GM19238 (cell line): ENCODE data around the gene RGS12.
"Not testable (repeated sequence)": the region's sequence is repeated elsewhere in the genome, so short reads cannot be mapped to it uniquely, and the experiment has no call there.

Experiments
- DNase-seq: peaks from one replicate; pipeline ENCODE4 v3.0.0; 2011; ENCODE audit warnings: low spot score; ENCODE audit not compliant: insufficient read length

Gene RGS12

DNA sequence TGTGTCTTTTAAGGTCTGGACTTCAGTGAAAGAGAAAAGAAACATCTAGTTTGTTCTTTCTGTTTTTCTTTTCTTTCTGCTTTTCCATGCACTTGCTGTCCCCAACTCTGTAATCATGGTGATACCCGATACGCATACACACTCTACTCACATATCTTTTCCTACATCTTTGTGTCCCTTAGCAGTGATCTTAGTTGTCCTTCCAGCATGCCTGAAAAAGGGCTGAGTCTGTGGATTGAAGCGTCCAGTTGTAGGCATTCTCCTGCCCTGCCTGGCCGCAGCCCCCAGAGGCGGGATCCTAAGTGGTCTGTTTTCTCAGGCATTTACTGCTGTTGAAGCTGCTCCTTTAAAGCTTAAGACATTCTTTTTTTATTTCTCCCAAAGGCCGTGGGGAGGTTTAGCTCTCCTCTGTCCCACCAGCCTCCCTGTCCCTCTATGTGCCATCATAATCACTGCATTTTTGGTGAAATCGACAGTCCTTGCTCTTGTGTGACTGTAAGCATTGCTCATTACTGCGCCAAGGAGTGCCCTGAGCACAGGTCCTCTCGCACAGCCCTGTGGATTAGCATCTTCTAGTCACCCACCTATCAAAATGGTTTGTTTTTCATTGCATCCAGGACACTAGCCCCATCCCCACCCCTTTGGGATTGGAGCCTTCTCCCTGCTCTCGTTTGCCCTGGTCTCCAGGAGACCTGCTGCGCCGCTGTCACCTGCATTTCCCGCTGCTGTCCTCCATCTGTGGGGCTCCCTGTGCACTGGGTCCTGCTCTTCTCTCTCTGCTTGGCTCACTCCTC, 4.4 kb downstream of the RGS12 start:
- no peak for DNase-seq

DNA sequence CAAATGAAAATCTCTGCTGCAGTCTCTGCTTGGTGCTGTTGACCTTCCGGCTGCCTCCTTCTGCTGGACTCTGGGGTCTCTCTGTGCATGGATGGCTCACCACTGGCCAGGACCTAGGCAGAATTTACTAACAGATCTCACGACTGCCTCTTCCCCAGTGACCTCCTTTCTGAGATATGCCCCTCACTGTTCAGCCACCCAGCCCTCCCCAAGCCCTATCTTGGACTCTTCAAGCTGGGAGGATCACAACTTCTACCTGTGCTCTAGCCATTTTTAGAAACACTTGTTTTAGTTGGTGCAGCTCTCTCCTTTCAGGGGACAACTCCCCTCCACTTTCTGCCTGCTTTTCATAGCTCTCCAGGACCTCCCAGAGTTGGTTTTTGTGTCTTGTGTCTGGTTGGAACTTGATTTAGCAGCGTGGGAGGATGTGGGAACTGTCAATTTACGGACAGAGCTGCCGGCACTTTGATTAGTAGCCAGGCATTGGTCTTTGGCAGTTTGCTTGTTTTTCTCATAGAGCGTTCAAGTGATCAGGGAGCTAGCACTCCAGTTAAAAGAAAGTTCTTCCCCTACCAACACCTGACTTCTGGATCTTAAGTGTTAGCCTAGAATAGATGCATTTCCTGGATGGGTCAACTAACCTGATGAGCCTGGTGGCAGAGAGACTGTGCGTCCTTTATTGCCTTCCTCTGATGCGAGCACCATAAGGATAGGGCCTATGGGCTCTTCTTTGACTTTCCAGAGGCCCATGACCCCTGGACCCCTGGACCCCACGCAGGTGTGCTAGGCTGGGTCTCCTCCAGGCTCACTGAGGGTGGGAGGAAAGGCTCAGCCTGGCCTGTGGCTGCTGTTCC, 6.5 kb downstream of the RGS12 start:
- no peak for DNase-seq

DNA sequence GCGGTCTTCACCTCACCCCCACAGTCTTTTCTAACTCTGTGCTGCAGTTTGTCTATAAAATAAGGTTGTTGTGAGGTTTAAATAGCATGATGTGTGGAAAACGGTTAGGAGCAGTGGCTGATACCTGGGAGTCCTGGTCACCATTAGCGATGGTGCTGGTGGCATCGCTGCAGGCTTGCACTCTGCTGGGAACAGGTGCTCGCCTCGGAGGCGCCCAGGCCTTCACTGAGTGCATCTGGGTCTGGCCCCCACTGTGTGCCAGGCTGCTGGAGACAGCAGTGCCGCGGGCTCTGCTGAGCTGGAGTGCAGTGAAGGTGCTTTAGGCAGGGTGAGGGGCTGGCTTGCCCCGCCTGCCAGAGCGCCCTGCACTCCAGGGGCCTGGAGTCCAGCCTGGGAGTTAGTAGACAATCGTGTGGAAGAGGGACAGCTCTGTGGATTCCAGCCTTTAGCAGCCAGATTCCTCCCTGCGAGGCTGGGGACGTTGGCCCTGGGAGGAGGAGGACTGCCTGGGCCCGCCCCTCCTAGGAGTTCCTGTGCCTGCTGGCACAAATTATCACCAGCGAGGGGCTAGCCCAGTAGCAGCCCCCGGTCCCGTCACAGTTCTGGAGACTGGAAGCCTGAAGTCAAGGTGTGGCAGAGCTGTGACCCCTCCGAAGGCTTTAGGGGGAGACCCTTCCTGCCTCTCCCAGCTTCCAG, 7.3 kb downstream of the RGS12 start:
- no peak for DNase-seq

DNA sequence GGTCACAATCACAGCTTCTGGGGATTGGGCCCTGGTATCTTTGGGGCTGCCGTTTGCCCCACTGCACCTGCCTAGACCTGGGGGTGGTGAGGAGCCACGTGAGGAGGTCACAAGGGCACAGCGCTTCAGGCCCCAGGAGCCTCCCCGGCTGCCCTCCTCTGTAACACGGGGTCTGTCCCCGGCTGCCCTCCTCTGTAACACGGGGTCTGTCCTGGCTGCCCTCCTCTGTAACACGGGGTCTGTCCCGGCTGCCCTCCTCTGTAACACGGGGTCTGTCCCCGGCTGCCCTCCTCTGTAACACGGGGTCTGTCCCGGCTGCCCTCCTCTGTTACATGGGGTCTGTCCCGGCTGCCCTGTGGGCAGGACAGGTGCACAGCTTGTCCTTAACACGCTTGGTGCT, 8.1 kb downstream of the RGS12 start:
- not testable (repeated sequence) for DNase-seq

- no peak for DNase-seq
Measured at GRCh38 chr4:3301450-3302172, 8.8 kb downstream of the RGS12 start.

GRCh38 chr4:3302173-3302785, 9.5 kb downstream of the RGS12 start:
- peak; percentile 35 for DNase-seq

DNA sequence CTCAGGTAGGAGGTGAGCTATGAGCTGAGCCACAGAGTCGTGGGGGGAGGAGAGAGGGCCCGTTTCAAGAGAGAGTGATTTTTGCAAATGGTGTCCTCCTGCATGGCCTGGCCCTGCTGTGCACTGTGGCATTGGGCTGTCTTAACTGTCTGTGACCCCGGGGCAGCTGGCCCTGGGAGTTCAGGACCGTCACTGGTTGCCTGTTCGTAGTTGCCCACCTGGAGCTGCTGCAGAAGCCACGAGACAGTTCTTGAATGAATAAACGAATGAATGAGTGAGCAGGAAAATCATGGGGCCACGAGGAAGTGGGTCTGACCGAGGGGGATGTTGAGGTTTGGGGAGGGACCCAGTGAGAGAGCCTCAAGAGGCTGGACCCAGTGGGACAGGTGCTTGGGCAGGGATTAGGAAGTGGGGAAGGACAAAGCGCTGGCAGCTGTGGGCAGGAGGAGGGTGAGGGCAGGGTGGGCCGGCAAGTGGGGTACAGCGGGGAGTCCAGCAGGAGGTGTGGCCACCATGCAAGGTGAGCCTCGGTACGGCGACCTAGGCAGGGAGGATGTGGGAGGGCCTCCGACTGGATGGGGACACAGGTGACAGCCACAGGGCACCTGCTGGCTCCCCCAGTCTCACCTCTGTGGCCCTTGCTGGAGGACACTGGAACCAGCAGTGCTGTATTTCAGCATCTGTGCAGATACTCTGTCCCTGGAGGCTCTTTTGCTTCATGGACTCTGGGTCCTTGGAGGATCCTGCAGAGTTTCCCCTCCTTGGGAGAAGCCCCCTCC, 10.2 kb downstream of the RGS12 start:
- no peak for DNase-seq

DNA sequence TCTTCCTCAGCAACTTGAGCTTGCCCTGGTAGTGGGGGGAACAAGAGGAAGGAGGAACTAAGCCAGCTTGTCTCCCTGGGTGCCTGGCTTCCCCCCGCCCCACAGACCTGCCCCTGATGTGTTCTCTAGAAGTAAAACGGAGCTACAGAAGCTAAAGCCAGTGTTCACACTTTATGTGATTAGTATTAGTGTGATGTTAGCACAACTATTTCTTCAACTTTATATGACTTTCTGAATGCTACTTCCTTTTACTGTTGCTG, 10.7 kb downstream of the RGS12 start:
- DNase-seq: no peak

- no peak for DNase-seq
Measured at GRCh38 chr4:3303923-3304710, 11.3 kb downstream of the RGS12 start.

DNA sequence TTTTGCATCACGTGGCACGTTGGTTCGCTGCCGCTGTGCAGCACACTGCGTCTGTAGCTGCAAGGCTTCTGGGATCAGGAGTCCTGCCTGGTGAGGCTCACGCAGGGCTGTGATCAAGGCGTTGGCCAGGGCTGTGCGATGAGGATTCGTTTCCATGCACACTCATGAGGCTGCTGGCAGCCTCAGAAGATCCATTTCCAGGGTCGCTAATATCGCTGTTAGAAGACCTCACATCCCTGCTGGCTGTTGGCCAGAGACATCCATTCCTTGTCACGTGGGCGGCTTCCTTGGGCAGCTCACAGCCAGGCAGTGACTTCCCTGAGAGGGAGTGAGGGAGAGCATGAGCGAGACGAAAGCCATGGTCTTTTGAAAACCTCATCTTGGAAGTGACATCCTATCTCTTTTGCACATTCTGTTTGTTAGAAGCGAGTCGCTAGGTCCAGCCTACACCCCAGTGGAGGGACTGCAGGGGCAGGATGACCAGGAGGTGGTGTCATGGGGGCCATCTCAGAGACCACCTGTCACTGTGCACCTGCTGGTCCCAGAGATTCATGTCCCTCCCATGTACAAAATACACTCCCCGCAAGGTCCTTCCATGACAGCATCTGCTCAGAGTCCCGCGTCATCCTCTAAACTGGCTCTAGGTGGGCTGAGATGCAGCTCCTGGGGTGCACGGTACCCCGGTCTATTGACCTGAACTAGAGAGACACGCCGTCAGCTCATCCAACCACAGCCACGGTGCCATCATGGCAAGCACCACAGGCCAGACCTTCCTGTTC, 12.2 kb downstream of the RGS12 start:
- no peak for DNase-seq

- no peak for DNase-seq
Measured at GRCh38 chr4:3305610-3306371, 13.0 kb downstream of the RGS12 start.

- no peak for DNase-seq
Measured at GRCh38 chr4:3306450-3306849, 13.6 kb downstream of the RGS12 start.

GRCh38 chr4:3307060-3307459, 14.2 kb downstream of the RGS12 start:
- no peak for DNase-seq

DNA sequence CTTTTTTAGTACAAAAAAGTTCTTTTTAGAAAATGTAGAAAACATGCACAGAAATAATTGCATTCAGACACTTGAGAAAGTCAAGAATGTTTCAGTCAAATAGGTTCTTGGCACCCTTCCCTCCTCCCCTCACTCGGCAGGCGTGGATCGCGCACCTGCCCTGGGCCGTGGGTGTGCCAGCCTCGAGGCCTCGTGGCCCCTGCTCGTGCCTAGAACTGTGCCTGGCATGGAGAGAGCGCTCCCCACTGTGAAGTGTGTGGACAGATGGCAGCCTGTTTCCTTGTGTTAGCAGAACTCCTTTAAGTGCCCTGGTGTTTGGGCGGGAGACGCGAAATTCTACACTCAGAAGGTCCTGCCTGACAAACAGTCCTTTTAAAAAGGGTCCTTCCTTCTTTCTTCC, 14.7 kb downstream of the RGS12 start:
- DNase-seq: no peak

- no peak for DNase-seq
Measured at GRCh38 chr4:3307891-3308575, 15.2 kb downstream of the RGS12 start.

- no peak for DNase-seq
Measured at GRCh38 chr4:3308691-3309090, 15.9 kb downstream of the RGS12 start.

- DNase-seq: no peak
Measured at GRCh38 chr4:3310301-3311094, 17.7 kb downstream of the RGS12 start.
